Stimulated activated CD8-positive, alpha-beta memory T cell treated with anti-CD3 and anti-CD28 coated beads, Interleukin-4, amount 100 ng/mL, for 1 hour (primary cell): ENCODE data around the gene KLHL25.
"Not testable (repeated sequence)": the region's sequence is repeated elsewhere in the genome, so short reads cannot be mapped to it uniquely, and the experiment has no call there.

Experiments
- DNase-seq, 2 donors: peaks; one replicate each; pipeline ENCODE4 v3.0.0-alpha.2; 2020; ENCODE audit warnings: low read depth in 2 of 2, low spot score in 1 of 2

The KLHL25 gene

DNA sequence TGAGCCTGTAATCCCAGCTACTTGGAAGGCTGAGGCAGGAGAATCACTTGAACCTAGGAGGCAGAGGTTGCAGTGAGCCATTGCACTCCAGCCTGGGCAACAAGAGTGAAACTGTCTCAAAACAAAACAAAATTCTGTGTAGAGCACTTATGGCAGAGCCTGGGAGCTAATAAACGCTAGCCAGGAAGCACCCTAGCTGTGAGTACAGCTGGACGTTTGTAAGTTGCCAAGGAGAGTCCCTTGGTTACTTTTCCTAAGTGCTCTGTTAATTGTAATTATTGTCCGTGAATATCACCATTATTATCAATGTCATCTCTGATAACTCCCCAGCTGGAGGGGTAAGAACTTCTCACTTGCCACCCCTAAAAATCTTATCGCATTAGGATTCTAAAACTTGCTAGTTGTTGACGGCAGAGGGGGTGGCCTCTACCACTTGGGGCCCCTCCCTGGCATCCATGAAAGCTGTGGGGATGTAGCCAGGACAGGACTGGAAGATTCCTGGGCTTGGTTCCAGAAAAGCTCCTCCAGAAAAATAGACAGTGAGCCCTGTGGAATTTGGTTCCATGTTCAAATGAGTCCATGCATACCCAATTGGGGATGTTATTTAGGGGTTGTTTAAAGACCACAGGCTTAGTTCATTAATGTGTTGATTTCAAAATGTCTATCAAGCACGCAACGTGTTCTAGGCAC lies 9.9 kb upstream of the KLHL25 start:
- DNase-seq, result no peak

DNA sequence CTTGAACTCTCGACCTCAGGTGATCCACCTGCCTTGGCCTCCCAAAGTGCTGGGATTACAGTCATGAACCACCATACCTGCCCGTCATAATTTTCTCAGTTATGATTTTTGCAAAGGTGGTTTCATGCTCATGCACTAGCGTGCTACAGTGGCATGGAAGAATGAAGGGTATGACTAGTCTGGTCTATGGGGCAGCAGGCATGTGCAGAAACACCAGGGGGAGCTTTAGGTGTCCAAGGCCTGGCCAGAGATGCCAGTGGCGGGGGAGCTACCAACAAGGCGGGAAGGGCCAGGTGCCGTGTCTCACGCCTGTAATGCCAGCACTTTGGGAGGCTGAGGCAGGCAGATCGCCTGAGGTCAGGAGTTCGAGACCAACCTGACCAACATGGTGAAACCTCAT lies 7.9 kb upstream of the KLHL25 start:
- not testable (repeated sequence) for DNase-seq

DNA sequence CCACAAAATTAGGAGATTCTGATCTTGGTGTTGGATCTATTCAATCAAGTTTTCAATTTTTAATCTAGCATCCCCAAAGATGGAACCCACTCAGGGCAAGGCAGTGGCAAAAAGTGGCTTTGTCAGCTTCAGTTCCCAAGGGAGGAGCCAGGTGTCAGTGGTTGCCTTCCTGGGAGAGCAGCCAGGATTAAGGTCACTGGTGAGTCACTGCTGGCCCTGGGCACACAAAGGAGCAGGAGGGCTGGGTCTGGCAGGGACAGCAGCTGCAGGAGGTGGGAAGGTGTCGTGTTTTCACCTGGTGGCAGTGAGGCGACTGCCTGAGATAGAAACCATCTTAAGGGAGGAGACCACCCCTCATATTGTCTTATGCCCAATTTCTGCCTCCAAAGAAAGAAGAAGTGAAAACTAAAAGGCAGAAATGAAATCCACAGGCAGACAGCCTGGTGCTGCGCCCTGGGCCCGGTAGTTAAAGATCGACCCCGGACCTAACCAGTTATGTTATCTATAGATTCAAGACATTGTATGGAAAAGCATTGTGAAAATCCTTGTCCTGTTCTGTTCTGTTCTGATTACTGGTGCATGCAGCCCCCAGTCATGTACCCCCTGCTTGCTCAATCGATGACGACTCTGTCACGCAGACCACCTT lies 5.9 kb upstream of the KLHL25 start:
- DNase-seq, result no peak

DNA sequence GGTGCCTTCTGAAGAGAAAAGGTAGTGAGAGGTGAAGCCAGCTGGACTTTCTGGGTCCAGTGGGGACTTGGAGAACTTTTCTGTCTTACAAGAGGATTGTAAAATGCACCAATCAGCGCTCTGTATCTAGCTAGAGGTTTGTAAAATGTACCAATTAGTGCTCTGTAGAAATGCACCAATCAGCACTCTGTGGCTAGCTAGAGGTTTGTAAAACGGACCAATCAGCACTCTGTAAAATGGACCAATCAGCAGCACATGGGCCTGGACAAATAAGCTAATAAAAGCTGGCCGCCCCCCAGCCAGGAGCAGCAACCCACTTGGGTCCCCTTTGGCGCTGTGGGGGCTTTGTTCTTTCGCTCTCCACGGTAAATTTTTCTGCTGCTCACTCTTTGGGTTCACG lies 1.6 kb upstream of the KLHL25 start:
- not testable (repeated sequence) for DNase-seq

DNA sequence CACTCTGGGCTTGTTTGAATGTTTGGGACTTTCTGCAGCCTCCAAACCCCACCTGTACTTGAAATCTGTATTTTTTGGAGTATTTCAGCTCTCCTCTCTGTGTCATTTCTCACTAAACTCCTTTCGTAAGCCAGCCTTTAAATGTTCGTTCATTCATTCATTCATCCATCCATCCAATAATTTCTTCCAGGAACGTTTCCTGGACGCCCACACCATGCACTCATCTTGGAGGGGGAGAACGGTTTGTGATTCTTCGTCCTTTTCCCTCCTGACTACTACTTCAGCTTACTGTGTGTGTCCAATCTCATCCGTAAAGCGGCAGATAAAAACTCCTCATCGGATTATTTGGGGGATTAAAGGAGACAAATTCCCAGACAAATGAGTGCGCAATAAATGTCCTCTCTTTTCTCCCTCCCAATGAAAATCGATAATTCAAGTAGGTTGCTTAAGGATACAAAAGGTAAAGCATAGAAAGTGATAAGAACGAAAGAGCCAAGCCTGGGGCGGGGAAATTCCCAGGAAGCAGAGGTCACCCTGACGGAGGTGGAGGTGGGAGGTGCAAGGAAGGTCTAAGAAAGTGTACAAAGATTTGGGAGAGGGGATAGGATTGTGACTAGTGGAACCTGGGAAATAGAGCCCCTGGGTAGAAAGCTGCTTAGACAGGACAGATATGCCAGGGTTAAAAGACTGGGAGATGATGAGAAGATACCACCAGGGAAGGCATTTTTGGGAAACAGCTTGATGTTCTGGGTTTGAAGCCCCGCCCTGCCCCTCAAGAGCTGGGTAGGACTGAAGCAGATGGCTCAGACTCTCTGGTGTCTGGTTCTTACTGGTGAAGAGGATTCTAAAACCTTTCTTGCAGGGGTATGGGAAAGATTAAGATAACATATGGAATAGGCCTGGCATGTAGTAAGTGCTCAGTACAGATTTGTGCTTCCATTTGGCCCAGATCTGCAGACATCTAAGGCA lies 896 bp upstream of the KLHL25 start:
- no peak for DNase-seq

DNA sequence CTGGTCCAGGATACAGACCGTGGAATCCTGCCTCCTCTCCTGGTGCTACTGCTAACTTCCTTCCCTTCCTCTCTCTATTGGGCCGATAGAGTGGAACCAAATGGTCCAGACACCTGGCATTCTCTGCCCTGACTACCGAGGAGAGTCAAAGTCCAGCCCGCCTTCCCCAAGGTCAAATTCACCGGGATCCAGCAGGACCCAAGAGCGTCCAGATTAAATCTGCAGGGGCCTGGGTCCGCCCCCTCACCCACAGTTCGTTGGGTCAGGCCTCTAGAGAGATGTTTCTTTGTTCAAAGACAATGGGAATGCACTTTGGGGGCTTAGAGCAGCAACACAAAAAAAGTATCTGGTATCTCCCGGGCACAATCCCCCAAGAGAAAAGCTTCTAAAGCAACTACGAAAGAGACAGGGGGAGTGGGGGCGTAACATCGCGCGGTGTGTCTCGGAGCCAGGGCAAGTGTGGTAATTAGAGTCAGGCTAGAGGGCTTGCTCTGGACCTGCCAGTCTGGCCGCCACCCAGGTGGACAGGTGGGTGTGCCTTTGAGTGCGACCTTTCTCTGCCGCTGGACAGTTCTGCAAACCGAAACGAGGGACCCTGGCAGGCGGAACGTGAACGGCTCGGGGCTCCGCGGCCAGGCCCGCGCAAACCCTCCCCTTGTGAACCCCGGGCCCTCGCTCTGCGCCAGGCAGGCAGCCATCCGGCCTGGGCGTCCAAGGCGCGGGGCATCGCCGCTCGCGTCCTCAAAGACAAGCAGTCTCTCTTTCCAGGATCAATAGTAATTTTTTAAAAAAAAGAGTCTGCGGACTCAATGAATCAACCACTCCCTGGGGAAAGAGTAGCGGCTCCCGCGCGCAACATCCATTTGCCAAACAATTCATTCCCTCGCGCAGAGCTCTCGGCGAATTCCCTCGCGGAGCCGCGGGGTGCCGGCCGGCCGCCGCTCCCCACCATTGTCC lies 806 bp downstream of the KLHL25 start:
- no peak for DNase-seq

DNA sequence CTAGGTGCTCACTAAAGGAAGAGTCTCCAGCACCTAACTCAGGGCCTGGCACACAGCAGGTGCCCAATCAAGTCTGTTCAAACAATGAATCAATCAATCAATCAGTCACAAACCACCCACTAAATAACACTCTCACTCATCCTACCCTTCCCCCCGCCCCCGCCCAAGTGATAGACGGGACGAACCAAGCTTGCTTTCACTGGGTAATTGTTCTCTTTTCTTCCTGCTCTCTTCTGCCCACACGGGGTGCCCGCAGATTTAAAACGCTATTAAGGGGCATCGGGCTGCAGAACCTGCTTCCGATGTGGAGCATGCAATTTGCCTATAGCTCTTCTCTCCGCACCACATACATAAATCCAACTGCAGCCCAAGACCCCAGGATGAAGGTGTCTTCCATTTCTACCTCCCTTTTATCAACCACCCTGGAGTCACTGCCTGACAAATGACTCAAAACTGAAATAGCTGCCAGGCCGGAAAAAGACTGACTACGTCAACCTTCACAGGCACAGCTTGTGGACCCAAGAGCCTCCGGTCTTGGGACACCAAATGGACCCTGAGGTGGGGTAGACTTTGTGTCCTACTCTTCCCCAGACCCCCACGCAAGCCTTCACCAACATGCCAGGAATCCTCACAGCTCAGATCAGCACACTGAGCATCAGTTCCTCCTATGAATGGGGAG lies 1.7 kb downstream of the KLHL25 start:
- DNase-seq, result no peak

DNA sequence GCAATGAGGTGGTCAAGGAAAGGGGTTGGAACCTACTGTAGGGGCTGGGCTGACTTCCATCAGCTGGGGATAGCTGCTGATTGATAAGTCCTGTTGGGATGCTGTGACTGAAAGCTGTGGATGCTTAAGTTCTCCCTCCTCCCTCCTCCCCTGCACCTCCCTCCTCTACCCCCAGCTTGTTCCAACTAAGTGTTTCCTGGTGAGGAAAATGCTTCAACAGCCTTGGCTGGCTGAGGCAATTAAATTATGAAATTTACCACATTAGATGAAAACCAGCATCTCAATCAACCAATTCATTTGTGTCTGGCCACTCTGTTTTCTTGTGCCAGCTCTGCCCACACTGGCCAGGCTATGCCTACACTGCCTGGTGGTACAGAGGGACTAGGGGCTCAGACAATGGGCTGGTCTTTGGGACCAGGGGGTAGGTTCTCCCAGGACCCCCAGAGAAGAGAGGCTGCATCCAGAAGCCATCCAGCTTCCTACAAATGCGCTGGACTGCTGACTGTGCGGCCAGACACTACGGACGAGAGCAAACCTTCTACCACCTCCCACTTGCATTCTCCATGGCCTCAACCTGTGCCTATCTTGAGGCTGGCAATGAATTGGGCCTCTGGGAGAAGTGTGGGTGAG lies 2.5 kb downstream of the KLHL25 start:
- no peak for DNase-seq

DNA sequence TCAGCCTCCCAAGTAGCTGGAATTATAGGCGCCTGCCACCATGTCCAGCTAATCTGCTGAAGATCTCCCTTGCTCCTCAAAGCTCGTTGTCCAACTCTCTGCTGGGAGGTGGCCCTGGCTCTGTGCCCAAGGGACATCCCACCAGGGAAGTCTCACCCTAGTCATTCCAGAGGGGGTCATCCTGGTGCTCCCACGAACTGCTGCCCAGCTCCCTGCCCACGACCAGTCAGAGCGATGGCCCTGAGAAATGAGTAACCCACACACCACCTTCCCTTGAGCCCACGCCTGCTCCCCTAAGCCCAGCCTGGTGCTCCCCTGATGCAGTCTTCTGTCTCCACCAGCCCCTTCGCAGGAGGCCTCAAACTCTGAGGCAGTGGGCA lies 5.2 kb downstream of the KLHL25 start:
- DNase-seq, result no peak

DNA sequence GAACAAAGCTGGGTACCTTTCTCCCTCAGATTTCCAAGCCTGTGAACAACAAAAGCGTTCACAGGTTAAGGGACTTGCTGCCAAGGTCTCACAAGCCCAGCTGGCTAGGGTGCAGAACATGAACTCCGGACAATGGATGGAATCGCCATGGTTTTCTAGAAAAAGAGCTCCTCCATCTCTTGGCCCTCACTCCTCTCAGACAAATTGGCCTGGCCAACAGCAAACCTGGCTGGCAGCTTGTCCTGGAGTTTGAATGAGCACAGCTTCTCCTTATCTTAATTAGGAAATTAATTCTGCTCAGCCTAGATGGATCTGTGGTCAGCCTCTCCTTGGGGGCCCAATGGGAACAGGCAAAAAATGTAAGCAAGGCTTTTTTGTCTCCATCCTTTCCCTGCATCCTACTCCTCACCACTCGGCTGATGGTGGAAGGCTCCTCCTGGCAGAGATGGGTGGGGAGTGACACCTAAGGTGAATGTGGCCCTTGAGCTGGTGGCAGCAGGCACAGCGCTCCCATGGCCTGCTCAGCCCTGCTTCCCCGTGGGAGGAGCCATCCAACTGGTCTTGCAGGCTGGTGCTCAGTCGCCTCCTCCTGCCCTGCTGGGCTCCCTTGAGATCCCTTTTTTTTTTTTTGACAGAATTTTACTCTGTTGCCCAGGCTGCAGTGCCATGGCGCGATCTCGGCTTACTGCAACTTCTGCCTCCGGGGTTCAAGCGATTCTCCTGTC lies 5.8 kb downstream of the KLHL25 start:
- DNase-seq, result no peak

DNA sequence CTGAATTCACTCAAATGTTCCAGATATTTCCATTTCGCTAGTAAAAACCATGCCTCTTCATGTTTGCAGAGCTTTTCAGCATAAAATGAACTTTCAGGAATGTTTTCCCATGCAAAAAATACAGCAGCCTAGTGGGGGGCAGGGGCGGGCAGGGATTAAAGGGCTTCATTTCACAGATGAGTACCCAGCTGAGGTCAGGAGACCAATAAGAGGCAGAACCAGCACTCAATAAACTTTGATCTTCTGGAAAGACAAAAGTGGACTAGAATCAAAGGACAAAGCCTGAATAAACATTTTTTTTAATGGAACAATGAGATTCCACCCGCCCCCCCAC lies 8.0 kb downstream of the KLHL25 start:
- DNase-seq, result no peak

DNA sequence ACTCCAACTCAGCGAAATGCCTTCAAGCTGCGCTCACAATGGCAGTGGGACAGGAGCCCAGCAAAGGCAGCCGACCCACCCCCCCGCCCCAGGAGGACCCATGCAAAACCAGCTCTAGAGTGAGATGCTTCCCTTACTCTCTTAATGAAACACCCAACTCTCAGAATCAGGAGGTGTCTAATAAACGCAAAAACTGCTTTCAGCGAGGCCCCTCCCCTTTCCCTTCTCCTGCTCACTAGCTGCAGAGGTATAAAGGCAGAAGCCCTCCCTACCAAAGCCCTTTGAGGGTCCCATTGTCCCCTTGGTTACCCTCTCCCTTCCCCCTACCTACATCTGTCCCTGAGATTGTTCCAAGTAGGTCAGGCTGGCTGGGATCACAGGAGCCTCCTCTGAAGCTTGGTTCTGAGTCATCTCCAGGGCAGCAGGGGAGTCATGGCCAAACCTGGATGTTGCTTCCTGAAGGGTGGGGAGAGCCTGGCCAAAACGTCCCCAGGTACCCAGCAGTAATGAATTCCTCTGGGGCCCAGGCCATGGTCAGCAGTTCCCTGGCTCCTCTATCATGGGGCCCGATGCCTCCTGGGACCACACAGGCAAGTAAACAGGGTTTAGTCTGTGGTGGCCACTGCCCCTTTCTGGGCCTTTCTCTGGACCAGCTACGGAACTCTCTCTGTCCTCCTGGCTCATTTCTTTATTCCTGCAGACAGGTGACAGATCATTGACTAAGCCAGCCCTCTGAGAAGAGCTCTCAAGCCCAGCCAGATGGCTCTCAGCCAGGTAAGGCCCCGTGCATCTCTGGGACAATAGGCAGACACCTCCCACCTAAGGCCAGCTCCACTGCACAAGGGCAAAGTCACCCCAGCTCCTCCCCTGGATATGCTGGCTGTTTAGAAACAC lies 8.6 kb downstream of the KLHL25 start:
- no peak for DNase-seq

DNA sequence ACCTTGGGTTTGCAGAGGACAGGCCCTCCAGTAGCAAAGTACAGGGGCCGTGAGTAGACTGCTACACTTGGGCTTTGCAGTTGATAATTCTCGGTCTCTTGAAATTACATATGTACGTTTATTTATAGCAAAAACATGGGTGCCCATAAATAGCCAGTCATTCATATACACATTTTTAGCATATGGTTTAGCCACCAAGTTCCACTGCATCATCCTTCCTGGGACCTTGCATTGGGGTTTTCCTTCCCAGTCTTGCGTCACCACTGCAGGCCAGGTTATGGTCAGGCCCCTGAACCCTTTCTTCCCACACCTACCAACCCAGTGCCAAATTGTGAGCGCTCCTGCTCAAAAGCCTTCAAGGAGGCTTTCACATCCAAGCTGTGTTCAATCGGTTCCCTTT lies 12.7 kb downstream of the KLHL25 start:
- no peak for DNase-seq

DNA sequence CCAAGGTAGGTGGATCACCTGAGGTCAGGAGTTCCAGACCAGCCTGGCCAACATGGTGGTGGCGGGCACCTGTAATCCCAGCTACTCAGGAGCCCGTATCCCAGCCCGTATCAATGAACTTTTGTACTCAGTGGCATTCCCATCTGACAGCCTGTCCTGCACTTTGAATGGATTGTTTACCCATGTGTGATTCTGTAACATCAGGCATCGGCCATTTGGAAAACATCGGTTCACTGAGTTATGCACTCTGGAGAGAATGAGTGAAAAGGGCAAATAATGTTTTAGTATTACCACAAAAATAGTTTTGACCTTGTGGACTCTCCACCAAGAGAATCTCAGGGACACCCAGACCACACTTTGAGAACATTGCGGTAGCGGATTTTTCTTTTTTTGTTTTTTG lies 13.6 kb downstream of the KLHL25 start:
- DNase-seq, result no peak

DNA sequence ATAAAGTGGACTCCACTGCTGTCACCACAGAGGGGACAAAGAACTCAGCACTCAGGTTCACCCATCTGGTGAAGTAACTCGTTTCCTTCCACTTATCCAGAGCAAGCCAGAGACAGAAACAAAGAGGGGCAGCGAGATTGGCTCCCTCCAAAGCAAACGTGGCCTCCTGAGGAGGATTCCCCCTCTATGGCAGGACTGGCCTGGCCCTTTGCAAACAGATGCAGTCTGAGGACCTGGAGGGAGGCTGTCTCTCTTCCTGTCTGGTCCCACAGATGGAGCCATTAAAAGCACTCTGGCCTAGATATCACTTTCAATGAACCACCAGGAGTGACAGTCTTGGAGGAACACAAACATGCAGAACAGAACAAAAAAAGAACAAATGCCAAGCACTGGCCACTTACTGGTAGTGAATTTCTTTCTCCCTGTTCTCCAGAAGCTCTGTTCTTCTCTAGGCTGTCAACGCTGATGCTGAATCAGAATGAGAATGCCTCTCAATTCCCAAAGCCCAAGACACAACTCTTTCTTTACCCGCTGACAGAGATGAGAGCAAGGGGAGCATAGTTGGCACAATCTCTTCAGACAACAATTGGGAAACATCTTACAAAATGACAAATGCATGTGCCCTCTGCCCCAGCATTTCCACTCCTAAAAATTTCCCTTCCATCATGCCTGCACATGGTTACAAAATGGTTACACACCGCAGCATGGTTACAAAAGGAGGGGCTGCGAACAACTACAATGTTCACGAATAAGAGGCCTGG lies 14.3 kb downstream of the KLHL25 start:
- no peak for DNase-seq

DNA sequence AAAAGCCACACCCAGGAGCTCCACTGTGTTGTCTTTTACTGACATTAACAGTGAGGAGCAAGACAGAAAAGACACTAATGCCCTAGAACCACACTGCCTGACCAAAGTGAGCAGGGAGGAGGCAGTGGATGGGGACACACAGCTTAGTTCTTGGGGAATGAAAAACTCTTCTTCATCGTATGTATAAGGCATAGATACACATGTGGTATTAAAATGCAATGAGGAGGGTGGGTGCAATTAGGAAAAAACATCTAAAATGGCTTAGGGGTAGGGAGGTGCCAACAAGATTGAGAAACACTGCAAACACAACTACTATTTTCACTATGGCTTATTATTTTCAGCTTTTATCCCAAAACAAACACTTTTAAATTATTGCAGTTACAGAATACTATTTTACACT lies 15.5 kb downstream of the KLHL25 start:
- no peak for DNase-seq

DNA sequence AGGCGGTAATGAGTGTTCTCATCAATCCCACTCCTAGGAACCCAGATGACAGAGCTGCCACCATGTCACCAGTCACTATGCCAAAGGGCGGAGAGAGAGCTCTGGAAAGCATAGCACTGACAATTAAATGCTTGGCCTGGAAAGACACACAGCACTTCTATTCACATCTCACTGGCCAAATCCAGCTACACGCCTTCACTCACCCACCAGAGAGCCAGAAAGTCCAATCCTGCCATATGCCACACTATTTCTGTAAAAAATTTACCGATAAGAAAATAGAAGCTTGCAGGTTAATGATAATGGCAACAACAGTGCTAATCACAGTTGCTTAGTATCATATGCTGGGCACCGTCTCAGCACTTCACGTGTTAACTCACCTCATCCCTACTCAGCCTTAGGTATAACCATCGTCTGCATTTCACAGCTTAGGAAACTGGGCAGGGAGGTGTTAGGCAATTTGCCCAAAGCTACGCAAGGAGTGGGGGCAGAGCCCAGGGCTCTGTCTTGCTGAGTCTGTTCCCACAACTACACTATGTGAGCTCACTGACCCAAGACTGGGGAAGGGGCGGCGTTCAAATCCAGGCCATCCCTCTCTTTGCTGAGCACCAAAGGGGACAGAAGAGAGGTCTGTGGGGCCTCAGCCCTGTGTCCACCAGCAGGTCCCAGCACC lies 16.5 kb downstream of the KLHL25 start:
- DNase-seq, result no peak
